Heart left ventricle (tissue), 16 donors: Measurements from ENCODE around the gene SART1. TPM values are rescaled to one million over a fixed set of nuclear protein-coding genes. Genes with fewer than 3 reads are reported as not detected.

Experiments used
- ATAC-seq, 4 donors: fragments of 200-7000 bp; cut with Tn5 transposase; one replicate each; pipeline ENCODE4 v1.9.1; 2020 to 2022; ENCODE audit warnings: moderate library complexity in 4 of 4, mild to moderate bottlenecking in 3 of 4, moderate number of reproducible peaks in 1 of 4
- DNase-seq, 5 donors: peaks; one replicate each; pipeline ENCODE4 v3.0.0-alpha.2; 2020
- H3K27ac ChIP-seq, 12 donors: fragments of 200-600 bp; sonication (generic) in 4 of 12; one replicate each; pipeline versions ENCODE4 v1.5.0 to v1.8.0; 2016 to 2022; ENCODE audit warnings: mild to moderate bottlenecking in 2 of 12
- H3K27me3 ChIP-seq, 9 donors: fragments of 200-600 bp; sonication (generic) in 2 of 9; one replicate each; pipeline versions ENCODE4 v1.5.1 to v1.8.0; 2016 to 2022; ENCODE audit warnings: mild to moderate bottlenecking in 3 of 9
- H3K36me3 ChIP-seq, 9 donors: fragments of 200-600 bp; sonication (generic) in 2 of 9; one replicate each; pipeline versions ENCODE4 v1.5.0 to v1.8.0; 2018 to 2022; ENCODE audit warnings: mild to moderate bottlenecking in 2 of 9
- H3K4me1 ChIP-seq, 12 donors: fragments of 200-600 bp; sonication (generic) in 4 of 12; one replicate each; pipeline versions ENCODE4 v1.5.0 to v1.8.0; 2016 to 2022; ENCODE audit warnings: mild to moderate bottlenecking in 3 of 12
- H3K4me3 ChIP-seq, 12 donors: fragments of 200-600 bp; sonication (generic) in 4 of 12; one replicate each; pipeline versions ENCODE4 v1.5.0 to v1.8.0; 2017 to 2022; ENCODE audit warnings: mild to moderate bottlenecking in 9 of 12, moderate library complexity in 4 of 12
- H3K9me3 ChIP-seq, 12 donors: fragments of 200-600 bp; sonication (generic) in 4 of 12; one replicate each; pipeline versions ENCODE4 v1.5.0 to v1.8.0; 2016 to 2022; ENCODE audit warnings: mild to moderate bottlenecking in 1 of 12
- POLR2A ChIP-seq, 2 donors: fragments of 450-650 bp; IDR thresholded peaks; one replicate each; pipeline ENCODE4 v1.6.1; 2017; ENCODE audit warnings: antibody characterized with exemption in 2 of 2, mild to moderate bottlenecking in 2 of 2, moderate library complexity in 2 of 2
- WGBS, 4 donors: extraction: QIAGEN DNeasy Blood & Tissue Kit in 2 of 4; methylation state at CpG; one replicate each; pipeline versions ENCODE4 v1.1.5 to v1.1.7; 2013 to 2018; 5-methylcytosine and 5-hydroxymethylcytosine counted together
- intact Hi-C, 10 donors: fragments of 100-400 bp; cut with DNase I; formaldehyde crosslinking; loops; one replicate each; pipeline versions ENCODE4 v1.11.1 to v1.14.2; 2022
- polyA plus RNA-seq, 2 donors: library from polyadenylated mRNA; stranded (reverse); fragments of 200-250 nt; gene quantifications; one replicate each; pipeline ENCODE4 v1.2.3, GENCODE V29; 2013
- total RNA-seq, 9 donors: library from RNA; depleted of rRNA in 2 of 9; stranded (reverse); fragments of >200 nt in 2 of 9; fragmentation: NEBNext Ultra II Directional in 3 of 9; extraction: Animal tissue kit (Norgen Biotek cat#: 25700) in 3 of 9; gene quantifications; one replicate each; pipeline versions ENCODE4 v1.1.0 to v1.2.4, GENCODE V29; 2016 to 2023
- TF ChIP-seq, protein P1 (sequence below), 12 donors: fragments of 200-600 bp; sonication (generic) in 4 of 12; IDR thresholded peaks; one replicate each; pipeline versions ENCODE4 v1.5.0 to v1.8.0; 2018 to 2022; ENCODE audit warnings: antibody characterized with exemption in 12 of 12, mild to moderate bottlenecking in 5 of 12
- donor health status: ischemic (EF 13 %, LVEDD 7.1; RV severe dilation, severe dysfunction).
- donor health status: healthy with polysubstance abuse.
- donor health status: DM: no; HTN: yes; CAD: no.
- donor health status: DM: no; HTN: no; CAD: no.
- donor health status: ischemic (EF 25% LVEDD 6.9; RV normal size, moderate dysfunction).
- donor health status: ischemic (EF 25% LVEDD 5.7; RV mildly dilated, moderate dysfunction).
- donor health status: healthy.
- donor health status: DM: yes; HTN: yes; CAD: no.
- donor health status: ischemic (EF 35%, LVEDD 5.7; RV mildly dilated, moderate dysfunction).
- donor health status: nonischemic (EF 11% LVEDD 7.7; RV severe dilation, severe dysfunction).
- donor health status: DM: yes; HTN: yes; CAD: no.
- donor health status: PGD.
- donor health status: ischemic (EF 29% LVEDD 5.4; RV normal size, mild dysfunction).
- donor health status: nonischemic (EF 23%, LVEDD 6.1; RV moderate dilation, normal function).

The SART1 gene
- total and polyA plus RNA-seq, 11 donors = 21.6 to 70.1 (median 31.5) TPM

DNA sequence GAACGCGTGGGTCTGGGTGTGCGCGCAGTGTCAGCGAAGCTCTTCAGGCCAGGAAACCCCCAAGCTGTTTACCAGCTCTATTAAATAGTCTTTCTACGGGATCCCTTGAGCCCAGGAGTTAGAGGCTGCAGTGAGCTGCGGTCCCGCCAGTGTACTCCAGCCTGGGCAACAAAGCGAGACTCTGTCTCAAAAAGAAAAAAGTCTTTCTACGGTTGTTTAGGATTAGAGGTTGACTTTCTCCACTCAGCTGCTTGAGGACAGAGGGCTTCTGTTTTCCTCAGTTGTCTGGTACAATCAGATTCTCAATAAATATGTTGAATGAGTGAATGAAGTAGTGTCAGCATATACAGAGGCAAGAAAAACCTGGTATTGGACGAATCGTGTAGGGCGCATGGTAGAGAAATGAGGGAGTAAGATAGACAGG lies 619 bp downstream of the SART1 start:
- DNase-seq = no peak
- no peak for ATAC-seq
- peak overlapping the region; percentile 77 to 99 (median 92) for H3K4me3 ChIP-seq
- TF ChIP-seq, protein P1, sequence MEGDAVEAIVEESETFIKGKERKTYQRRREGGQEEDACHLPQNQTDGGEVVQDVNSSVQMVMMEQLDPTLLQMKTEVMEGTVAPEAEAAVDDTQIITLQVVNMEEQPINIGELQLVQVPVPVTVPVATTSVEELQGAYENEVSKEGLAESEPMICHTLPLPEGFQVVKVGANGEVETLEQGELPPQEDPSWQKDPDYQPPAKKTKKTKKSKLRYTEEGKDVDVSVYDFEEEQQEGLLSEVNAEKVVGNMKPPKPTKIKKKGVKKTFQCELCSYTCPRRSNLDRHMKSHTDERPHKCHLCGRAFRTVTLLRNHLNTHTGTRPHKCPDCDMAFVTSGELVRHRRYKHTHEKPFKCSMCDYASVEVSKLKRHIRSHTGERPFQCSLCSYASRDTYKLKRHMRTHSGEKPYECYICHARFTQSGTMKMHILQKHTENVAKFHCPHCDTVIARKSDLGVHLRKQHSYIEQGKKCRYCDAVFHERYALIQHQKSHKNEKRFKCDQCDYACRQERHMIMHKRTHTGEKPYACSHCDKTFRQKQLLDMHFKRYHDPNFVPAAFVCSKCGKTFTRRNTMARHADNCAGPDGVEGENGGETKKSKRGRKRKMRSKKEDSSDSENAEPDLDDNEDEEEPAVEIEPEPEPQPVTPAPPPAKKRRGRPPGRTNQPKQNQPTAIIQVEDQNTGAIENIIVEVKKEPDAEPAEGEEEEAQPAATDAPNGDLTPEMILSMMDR (IDR thresholded peaks at IDR 0.05) = no peak
- no peak for TF ChIP-seq POLR2A (IDR thresholded peaks at IDR 0.05)
- WGBS, 4 donors = 5 to 13% (median 7%) methylated on average over 8 to 13 of the region's 13 CpGs
- H3K4me1 ChIP-seq = peaks cover 3 to 28% (median 23%) of the 10 kb centered on the region in 12 donors
- intact Hi-C loops = loop anchor here in 7 of 10 donors (5.0 kb wide), 5 partner anchors 35 to 75 kb away; partner anchors contain the start of genes BANF1 (in 2 of the 7), EIF1AD (in 2 of the 7), FIBP (in 2 of the 7) and C11orf68 (in 1 of the 7)
- H3K27me3 ChIP-seq = no peaks in the 10 kb centered on the region
- peak overlapping the region in 10 of 12 donors; percentile 79 to 96 (median 91) for H3K27ac ChIP-seq
- H3K9me3 ChIP-seq = no peaks in the 10 kb centered on the region
- H3K36me3 ChIP-seq = peaks cover 4 to 38% (median 34%) of the 10 kb centered on the region in 9 donors

DNA sequence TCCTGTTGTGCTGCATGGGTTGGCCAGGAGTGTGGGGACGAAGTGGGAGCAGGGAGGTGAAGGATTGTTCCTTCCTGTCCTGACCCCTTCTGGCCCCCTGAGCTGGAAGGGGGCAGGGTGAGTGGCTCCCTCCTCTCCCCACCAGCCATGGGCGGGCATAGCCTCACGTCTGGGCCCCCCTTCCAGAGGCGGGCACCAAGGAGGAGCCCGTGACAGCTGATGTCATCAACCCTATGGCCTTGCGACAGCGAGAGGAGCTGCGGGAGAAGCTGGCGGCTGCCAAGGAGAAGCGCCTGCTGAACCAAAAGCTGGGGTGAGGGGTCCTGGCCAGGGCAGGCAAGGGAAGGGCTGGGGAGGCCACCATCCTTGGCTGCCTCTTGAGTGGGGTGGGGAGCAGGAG lies 3.4 kb downstream of the SART1 start:
- Histone ChIP-seq H3K27ac (no peak overlapping the region), H3K27me3 (no peaks in the 10 kb centered on the region), H3K9me3 (no peaks in the 10 kb centered on the region), H3K36me3 (peaks cover 7 to 65% (median 62%) of the 10 kb centered on the region in 9 donors), H3K4me1 (peaks cover 3 to 28% (median 23%) of the 10 kb centered on the region in 12 donors), H3K4me3 (no peak overlapping the region)
- no peak for TF ChIP-seq POLR2A (IDR thresholded peaks at IDR 0.05)
- TF ChIP-seq, protein P1 (IDR thresholded peaks at IDR 0.05) = no peak
- ATAC-seq (no peak), DNase-seq (no peak)
- 81 to 90% (median 87%) methylated on average over 10 of the region's 10 CpGs for WGBS, 4 donors
- intact Hi-C loops = loop anchor here in 7 of 10 donors (5.0 kb wide), 5 partner anchors 32 to 78 kb away; partner anchors contain the start of genes BANF1 (in 2 of the 7), EIF1AD (in 2 of the 7), FIBP (in 2 of the 7) and C11orf68 (in 1 of the 7)

DNA sequence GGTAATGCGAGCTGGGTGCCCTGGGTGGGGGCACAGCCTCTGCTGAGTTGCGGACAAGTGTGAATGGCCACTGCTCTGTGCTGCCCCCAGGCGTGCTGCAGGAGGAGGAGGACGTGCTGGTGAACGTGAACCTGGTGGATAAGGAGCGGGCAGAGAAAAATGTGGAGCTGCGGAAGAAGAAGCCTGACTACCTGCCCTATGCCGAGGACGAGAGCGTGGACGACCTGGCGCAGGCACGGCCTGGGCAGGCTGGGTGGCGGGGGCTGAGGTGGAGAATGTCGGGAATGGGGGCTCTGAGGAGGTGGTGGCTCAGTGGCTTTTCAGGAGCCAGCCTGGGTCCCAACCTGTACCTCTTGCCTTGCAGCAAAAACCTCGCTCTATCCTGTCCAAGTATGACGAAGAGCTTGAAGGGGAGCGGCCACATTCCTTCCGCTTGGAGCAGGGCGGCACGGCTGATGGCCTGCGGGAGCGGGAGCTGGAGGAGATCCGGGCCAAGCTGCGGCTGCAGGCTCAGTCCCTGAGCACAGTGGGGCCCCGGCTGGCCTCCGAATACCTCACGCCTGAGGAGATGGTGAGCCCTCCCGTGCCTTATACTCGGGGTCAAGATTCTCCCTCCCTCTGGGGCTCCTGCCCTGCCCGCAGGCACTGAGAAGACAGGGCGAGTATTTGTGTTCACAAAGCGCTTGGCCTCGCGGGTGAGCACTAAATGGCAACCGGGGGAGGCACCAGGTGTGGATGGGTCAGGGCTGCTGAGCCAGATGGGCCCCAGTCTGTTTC lies 4.6 kb downstream of the SART1 start:
- WGBS, 4 donors = 91 to 94% (median 93%) methylated on average over 24 to 36 of the region's 36 CpGs
- DNase-seq = no peak
- Histone ChIP-seq H3K4me1 (peaks cover 3 to 24% (median 21%) of the 10 kb centered on the region in 12 donors), H3K9me3 (no peaks in the 10 kb centered on the region), H3K27ac (no peak overlapping the region), H3K27me3 (no peaks in the 10 kb centered on the region), H3K36me3 (peaks cover 7 to 72% (median 69%) of the 10 kb centered on the region in 9 donors), H3K4me3 (no peak overlapping the region)
- intact Hi-C loops = no loop called here
- no peak for TF ChIP-seq POLR2A (IDR thresholded peaks at IDR 0.05)
- TF ChIP-seq, protein P1 (IDR thresholded peaks at IDR 0.05) = no peak
- ATAC-seq = no peak

DNA sequence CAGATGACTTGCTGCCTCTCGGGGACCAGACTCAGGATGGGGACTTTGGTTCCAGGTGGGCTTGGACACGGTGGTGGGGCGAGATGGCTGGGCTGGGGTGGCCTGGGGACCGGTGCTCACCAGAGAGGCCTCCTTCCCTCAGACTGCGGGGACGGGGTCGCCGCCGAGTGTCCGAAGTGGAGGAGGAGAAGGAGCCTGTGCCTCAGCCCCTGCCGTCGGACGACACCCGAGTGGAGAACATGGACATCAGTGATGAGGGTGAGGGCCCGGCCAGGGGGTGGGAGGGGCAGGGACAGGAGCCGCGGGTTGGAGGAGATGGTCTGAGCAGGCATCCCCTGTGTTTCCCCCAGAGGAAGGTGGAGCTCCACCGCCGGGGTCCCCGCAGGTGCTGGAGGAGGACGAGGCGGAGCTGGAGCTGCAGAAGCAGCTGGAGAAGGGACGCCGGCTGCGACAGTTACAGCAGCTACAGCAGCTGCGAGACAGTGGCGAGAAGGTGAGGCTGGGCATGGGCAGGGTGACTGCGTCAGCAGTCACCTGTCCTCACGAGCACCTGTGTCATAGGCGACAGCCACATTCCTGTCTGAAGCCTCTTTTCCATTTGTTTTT lies 5.9 kb downstream of the SART1 start:
- TF ChIP-seq, protein P1 (IDR thresholded peaks at IDR 0.05) = no peak
- TF ChIP-seq POLR2A (IDR thresholded peaks at IDR 0.05) = no peak
- intact Hi-C loops = no loop called here
- WGBS, 4 donors = 90 to 95% (median 93%) methylated on average over 30 of the region's 30 CpGs
- Histone ChIP-seq H3K27ac (no peak overlapping the region), H3K9me3 (no peaks in the 10 kb centered on the region), H3K4me3 (no peak overlapping the region), H3K4me1 (peaks cover 3 to 20% (median 19%) of the 10 kb centered on the region in 12 donors), H3K27me3 (no peaks in the 10 kb centered on the region), H3K36me3 (peaks cover 7 to 81% (median 75%) of the 10 kb centered on the region in 9 donors)
- ATAC-seq (no peak), DNase-seq (no peak)
